SU-DHL-6 (cell line): ENCODE measurements around the gene ATXN2L.

Experiments
- H2AFZ ChIP-seq: fragments of 200-600 bp; sonication (generic); 2 replicates; pipeline ENCODE4 v1.6.1; 2014; ENCODE audit warnings: low read depth, mild to moderate bottlenecking, moderate library complexity, mixed read lengths, antibody characterized with exemption, low read length; ENCODE audit not compliant: severe bottlenecking
- H3F3A ChIP-seq: fragments of 200-600 bp; shearing (Covaris generic); 2 replicates; pipeline ENCODE4 v1.6.0; 2016; ENCODE audit warnings: antibody characterized with exemption, mild to moderate bottlenecking; ENCODE audit not compliant: insufficient read depth
- H3K27ac ChIP-seq: fragments of 200-600 bp; sonication (generic); 2 replicates; pipeline ENCODE4 v1.5.1; 2016; ENCODE audit warnings: low read depth, mild to moderate bottlenecking, low read length, moderate library complexity, mixed read lengths
- H3K27me3 ChIP-seq: fragments of 200-600 bp; sonication (generic), shearing (Covaris generic); 2 replicates; pipeline ENCODE4 v1.6.0; 2014; ENCODE audit warnings: mild to moderate bottlenecking, low read length
- H3K36me3 ChIP-seq: fragments of 200-600 bp; sonication (generic); 2 replicates; pipeline ENCODE4 v1.6.1; 2014; ENCODE audit warnings: mild to moderate bottlenecking, low read length, mixed read lengths
- H3K4me2 ChIP-seq: fragments of 300-600, 200-600 bp; shearing (Covaris generic), sonication (generic); 2 replicates; pipeline ENCODE4 v1.6.0; 2014; ENCODE audit warnings: low read length, low read depth, mild to moderate bottlenecking; ENCODE audit not compliant: poor library complexity, severe bottlenecking
- H3K4me3 ChIP-seq: fragments of 200-600 bp; sonication (generic); 2 replicates; pipeline ENCODE4 v1.5.1; 2014; ENCODE audit warnings: antibody characterized with exemption, low read length, mild to moderate bottlenecking, mixed read lengths; ENCODE audit not compliant: insufficient read depth, poor library complexity, severe bottlenecking
- H3K79me2 ChIP-seq: fragments of 200-600 bp; sonication (generic); 2 replicates; pipeline ENCODE4 v1.6.1; 2014; ENCODE audit warnings: mild to moderate bottlenecking, low read length, moderate library complexity; ENCODE audit not compliant: insufficient read depth
- H3K9ac ChIP-seq: fragments of 200-600 bp; sonication (generic); 2 replicates; pipeline ENCODE4 v1.7.0; 2014; ENCODE audit warnings: mild to moderate bottlenecking, low read length
- H3K9me2 ChIP-seq: fragments of 200-600 bp; sonication (generic); replicated peaks from 2 replicates; pipeline ENCODE4 v1.6.1; 2014; ENCODE audit warnings: low read length; ENCODE audit not compliant: insufficient read depth
- H3K9me3 ChIP-seq: fragments of 200-600 bp; sonication (generic); 2 replicates; pipeline ENCODE4 v1.6.1; 2014; ENCODE audit warnings: low read length, mixed read lengths; ENCODE audit not compliant: insufficient read depth
- H4K20me1 ChIP-seq: fragments of 200-600 bp; sonication (generic); 2 replicates; pipeline ENCODE4 v1.6.1; 2014; ENCODE audit warnings: low read depth, mild to moderate bottlenecking, antibody characterized with exemption, low read length, moderate library complexity, mixed read lengths
- EZH2phosphoT487 ChIP-seq: fragments of 200-600 bp; sonication (generic), shearing (Covaris generic); conservative IDR thresholded peaks from 2 replicates; pipeline ENCODE4 v1.6.1; 2018; ENCODE audit warnings: mild to moderate bottlenecking, antibody characterized with exemption, low read length, moderate library complexity, mixed read lengths
- TF ChIP-seq, protein P1 (sequence below): fragments of 200-600 bp; sonication (generic); IDR thresholded peaks from one replicate; pipeline ENCODE4 v1.5.1; 2017; ENCODE audit warnings: antibody characterized with exemption, mild to moderate bottlenecking, low read length, moderate library complexity; ENCODE audit not compliant: insufficient read depth, poor library complexity, severe bottlenecking

ATXN2L gene

DNA sequence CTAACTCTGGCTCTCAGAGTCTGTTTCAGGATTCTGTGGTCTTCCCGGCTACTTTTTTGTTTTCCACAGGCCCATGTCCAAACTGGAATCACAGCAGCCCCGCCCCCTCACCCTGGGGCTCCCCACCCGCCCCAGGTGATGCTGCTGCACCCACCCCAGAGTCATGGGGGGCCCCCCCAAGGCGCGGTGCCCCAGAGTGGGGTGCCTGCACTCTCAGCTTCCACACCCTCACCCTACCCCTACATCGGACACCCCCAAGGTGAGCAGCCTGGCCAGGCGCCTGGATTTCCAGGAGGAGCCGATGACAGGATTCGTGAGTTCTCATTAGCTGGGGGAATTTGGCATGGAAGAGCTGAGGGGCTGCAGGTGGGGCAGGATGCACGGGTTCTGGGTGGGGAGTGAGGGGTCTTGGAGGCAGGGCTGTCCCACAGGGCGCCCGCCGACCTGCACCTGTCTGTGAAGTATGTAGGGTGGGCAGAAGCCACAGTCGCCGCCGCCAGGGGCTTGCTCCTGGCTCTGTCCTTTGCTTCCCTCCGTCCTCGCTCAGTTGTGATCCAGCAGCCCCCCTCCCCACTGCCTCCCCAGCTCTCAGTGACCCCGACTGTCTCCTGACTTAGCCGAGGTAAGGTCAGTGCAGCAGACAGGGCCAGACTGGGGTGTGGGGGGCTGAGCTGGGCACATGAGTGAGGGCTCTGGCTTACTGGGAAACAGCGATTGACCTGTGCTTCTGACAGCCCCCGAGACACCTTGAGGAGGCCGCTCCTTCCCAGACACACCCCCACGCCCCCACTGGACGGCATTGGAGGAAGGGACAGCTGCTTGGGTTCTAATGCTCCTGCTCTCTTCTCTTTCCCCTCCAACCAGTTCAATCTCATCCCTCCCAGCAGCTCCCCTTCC, 13.3 kb downstream of the ATXN2L start:
- no peaks in the 10 kb centered on the region for H3K27me3 ChIP-seq
- H3F3A ChIP-seq = peaks cover 29% of the 10 kb centered on the region
- no peaks in the 10 kb centered on the region for H3K79me2 ChIP-seq
- peaks cover 31% of the 10 kb centered on the region; the same call in 1 of the 2 replicates for H3K36me3 ChIP-seq
- no peaks in the 10 kb centered on the region for H3K9me3 ChIP-seq
- no peak overlapping the region for H3K4me3 ChIP-seq
- TF ChIP-seq, protein P1, sequence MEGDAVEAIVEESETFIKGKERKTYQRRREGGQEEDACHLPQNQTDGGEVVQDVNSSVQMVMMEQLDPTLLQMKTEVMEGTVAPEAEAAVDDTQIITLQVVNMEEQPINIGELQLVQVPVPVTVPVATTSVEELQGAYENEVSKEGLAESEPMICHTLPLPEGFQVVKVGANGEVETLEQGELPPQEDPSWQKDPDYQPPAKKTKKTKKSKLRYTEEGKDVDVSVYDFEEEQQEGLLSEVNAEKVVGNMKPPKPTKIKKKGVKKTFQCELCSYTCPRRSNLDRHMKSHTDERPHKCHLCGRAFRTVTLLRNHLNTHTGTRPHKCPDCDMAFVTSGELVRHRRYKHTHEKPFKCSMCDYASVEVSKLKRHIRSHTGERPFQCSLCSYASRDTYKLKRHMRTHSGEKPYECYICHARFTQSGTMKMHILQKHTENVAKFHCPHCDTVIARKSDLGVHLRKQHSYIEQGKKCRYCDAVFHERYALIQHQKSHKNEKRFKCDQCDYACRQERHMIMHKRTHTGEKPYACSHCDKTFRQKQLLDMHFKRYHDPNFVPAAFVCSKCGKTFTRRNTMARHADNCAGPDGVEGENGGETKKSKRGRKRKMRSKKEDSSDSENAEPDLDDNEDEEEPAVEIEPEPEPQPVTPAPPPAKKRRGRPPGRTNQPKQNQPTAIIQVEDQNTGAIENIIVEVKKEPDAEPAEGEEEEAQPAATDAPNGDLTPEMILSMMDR = no peak
- TF ChIP-seq EZH2phosphoT487 = no peak
- H3K4me2 ChIP-seq = no peak overlapping the region
- H2AFZ ChIP-seq = no peak overlapping the region
- H3K9ac ChIP-seq = no peak overlapping the region
- no peaks in the 10 kb centered on the region for H3K9me2 ChIP-seq
- H4K20me1 ChIP-seq = no peaks in the 10 kb centered on the region
- no peak overlapping the region for H3K27ac ChIP-seq

DNA sequence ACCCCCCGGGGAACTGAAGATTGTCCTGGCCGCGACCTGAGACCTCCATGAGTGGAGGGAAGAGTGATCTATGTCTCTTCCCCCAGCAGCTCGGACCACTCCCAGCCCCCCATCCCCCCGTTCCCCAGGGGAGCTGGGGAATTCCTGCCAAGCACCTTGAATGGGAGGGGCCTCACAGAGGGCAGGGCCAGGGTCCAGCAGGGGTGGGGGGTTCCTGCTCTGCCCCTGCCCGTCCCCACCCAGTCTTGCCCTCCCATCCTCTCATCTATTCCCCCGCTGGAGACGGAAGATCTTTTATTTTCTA, 13.9 kb downstream of the ATXN2L start:
- no peak overlapping the region for H3K4me2 ChIP-seq
- TF ChIP-seq EZH2phosphoT487 = no peak
- TF ChIP-seq, protein P1 = no peak
- peaks cover 28% of the 10 kb centered on the region; the same call in 1 of the 2 replicates for H3K36me3 ChIP-seq
- H3K27me3 ChIP-seq = no peaks in the 10 kb centered on the region
- H3K9ac ChIP-seq = no peak overlapping the region
- H3F3A ChIP-seq = peaks cover 29% of the 10 kb centered on the region
- H2AFZ ChIP-seq = no peak overlapping the region
- H3K27ac ChIP-seq = no peak overlapping the region
- H3K9me2 ChIP-seq = no peaks in the 10 kb centered on the region
- no peaks in the 10 kb centered on the region for H4K20me1 ChIP-seq
- no peaks in the 10 kb centered on the region for H3K79me2 ChIP-seq
- no peaks in the 10 kb centered on the region for H3K9me3 ChIP-seq
- no peak overlapping the region for H3K4me3 ChIP-seq

DNA sequence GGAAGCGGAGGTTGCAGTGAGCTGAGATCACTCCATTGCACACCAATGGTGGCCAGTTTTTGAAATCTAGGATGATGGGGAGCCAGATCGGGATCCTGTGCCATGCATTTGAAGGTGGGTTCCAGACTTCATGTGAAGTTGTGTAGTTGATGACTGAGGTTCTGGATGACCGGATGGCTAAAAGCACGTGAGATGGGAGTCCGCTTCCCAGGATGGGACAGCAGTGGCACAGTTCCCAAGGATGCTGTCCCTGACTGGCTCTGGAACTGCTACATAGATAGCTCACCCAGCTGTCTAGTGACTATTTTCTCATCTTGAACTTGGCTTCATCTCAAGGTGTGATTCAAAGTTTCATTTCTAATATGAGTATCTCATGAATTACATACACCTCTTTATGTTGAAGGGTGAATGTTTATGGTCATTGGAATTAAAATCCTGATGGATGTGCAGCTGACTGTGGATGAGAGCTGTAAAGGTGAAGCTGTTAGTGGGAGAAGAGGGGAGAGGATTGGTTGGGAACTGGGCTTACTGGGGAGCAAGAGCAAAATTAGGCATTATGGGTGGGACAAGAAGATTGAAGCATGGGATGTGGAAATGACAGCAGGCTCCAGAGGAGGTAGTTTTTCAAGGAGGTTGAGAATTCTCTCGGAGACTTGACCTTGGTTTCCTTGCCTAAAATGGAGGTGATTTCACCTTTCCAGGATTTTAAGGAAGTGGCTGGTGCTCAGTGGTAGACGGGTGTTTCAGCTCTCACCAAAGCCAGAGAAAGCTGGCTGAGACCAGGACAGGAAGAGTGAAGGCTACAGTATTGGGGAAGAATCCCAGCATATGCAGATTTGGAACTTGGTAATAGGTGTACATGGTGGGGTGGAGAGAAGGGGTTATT, 15.1 kb downstream of the ATXN2L start:
- peaks cover 17% of the 10 kb centered on the region; the same call in 1 of the 2 replicates for H3K36me3 ChIP-seq
- H3K4me3 ChIP-seq = no peak overlapping the region
- TF ChIP-seq EZH2phosphoT487 = no peak
- TF ChIP-seq, protein P1 = no peak
- H3F3A ChIP-seq = peaks cover 29% of the 10 kb centered on the region
- H3K27ac ChIP-seq = no peak overlapping the region
- H3K9me3 ChIP-seq = no peaks in the 10 kb centered on the region
- no peaks in the 10 kb centered on the region for H3K9me2 ChIP-seq
- no peak overlapping the region for H3K4me2 ChIP-seq
- no peaks in the 10 kb centered on the region for H3K79me2 ChIP-seq
- no peaks in the 10 kb centered on the region for H3K27me3 ChIP-seq
- no peak overlapping the region for H3K9ac ChIP-seq
- no peak overlapping the region for H2AFZ ChIP-seq
- no peaks in the 10 kb centered on the region for H4K20me1 ChIP-seq
